ENCODE results near the gene FAM76B. TPM values are rescaled to one million over a fixed set of nuclear protein-coding genes. Genes with fewer than 3 reads are reported as not detected.

The FAM76B gene
- total RNA-seq, 8 experiments from 2014 or later = 14.4 to 53.4 (median 30.5) TPM

DNA sequence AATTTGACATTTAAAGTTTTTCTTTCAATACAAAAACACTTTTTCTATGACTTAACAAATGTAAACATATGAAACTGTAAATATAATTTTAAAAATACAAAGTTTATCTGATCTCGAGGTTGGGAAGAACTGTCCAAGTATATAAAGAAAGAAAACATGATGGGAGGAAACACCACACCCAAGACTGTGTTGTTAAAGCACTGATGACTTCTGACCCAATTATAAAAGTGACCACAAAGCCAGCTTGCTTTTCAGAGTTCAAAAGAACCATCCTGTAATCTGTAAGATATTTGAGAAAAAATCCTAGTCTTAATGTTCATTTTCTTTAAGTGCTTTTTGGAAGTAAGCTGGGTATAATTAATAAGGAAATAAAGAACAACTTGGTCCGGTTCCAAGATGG is 16.3 kb upstream of the FAM76B start:
- WGBS, 10 experiments = 88 to 100% (median 100%) methylated on average over 1 to 2 of the region's 2 CpGs
- ATAC-seq (replicated peaks in 6 of 8) = no peak
- in situ Hi-C loops (cut with MboI; ENCODE audit: low pct_unique_long_range_greater_than_20kb in 2 of 9, low sequenced_read_pairs in 9 of 9, unreplicated experiment in 9 of 9) = loop anchor here in 2 of 9 experiments (25.0 kb wide), 1 partner anchor 581 kb away; the partner anchor contains the start of genes CCDC82 (in 2 of the 2) and JRKL (in 2 of the 2)
- Histone ChIP-seq H3K27ac (no peak overlapping the region), H3K4me3 (no peak overlapping the region), H3K4me1 (replicated peaks in 1 of 2) (no peaks in the 10 kb centered on the region)

DNA sequence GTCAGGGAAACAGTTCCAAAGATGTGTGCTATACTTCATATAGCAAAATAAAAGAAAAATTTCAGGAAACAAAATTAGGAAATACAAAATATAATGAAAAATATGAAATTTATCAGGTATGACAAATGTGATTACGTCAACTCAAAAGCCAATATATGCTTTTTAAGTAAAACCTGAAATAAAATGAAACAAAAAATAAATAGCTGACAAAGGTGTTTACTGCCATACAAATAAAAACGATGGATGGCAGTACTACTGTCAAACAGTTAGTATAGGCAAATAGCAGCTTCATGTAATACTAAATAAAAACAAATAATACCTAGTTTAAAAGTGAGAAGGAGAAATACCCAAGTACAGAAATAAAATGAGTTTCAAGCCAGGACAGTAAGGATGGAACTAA is 14.4 kb upstream of the FAM76B start:
- WGBS, 10 experiments = 88 to 100% (median 98%) methylated on average over 2 of the region's 2 CpGs
- H3K27ac ChIP-seq = no peak overlapping the region
- in situ Hi-C loops (cut with MboI; ENCODE audit: low pct_unique_long_range_greater_than_20kb in 2 of 9, low sequenced_read_pairs in 9 of 9, unreplicated experiment in 9 of 9) = loop anchor here in 2 of 9 experiments (25.0 kb wide), 1 partner anchor 583 kb away; the partner anchor contains the start of genes CCDC82 (in 2 of the 2) and JRKL (in 2 of the 2)
- no peaks in the 10 kb centered on the region for H3K4me1 ChIP-seq (replicated peaks in 1 of 2)
- no peak overlapping the region for H3K4me3 ChIP-seq
- no peak for ATAC-seq (replicated peaks in 6 of 8)

DNA sequence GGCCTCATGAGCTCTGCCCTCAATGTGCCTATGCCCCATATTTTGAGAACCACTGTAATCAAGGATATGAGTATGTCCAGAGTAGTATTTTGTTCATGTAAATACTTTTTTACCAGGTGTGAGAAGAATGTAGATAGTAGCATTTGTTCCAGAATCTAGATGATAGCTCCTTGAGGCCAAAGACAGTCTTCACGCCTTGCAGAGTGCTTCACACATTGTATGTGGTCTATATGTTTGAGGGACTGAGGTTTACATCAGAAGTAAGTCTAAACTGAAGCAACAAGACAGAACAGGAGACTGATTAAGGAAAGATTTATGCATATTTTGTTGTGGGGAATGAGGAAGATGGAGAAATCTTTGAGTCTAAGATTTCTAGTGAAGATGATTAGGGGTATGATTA is 13.2 kb upstream of the FAM76B start:
- no peak for ATAC-seq (replicated peaks in 6 of 8)
- no peaks in the 10 kb centered on the region for H3K4me1 ChIP-seq (replicated peaks in 1 of 2)
- in situ Hi-C loops (cut with MboI; ENCODE audit: low pct_unique_long_range_greater_than_20kb in 2 of 9, low sequenced_read_pairs in 9 of 9, unreplicated experiment in 9 of 9) = loop anchor here in 2 of 9 experiments (25.0 kb wide), 1 partner anchor 584 kb away; the partner anchor contains the start of genes CCDC82 (in 2 of the 2) and JRKL (in 2 of the 2)
- no peak overlapping the region for H3K27ac ChIP-seq
- 100% methylated on average over 1 of the region's 1 CpG; no CpG with 5 or more reads in 5 of the 10 experiments for WGBS, 10 experiments
- H3K4me3 ChIP-seq = no peak overlapping the region

DNA sequence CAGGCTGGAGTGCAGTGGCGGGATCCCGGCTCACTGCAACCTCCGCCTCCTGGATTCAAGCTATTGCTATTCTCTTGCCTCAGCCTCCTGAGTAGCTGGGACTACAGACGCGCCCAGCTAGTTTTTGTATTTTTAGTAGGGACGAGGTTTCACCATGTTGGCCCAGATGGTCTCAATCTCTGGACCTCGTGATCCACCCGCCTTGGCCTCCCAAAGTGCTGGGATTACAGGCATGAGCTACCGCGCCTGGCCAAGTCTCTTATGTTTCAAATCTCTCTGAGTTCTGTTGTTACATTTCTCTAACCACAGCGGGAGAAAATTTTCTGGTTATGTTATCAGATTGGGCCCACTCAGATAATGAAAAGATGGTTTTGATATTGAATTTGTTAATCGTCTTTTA is 10.9 kb upstream of the FAM76B start:
- in situ Hi-C loops (cut with MboI; ENCODE audit: low pct_unique_long_range_greater_than_20kb in 2 of 9, low sequenced_read_pairs in 9 of 9, unreplicated experiment in 9 of 9) = loop anchor here in 2 of 9 experiments (25.0 kb wide), 1 partner anchor 587 kb away; the partner anchor contains the start of genes CCDC82 (in 2 of the 2) and JRKL (in 2 of the 2)
- Histone ChIP-seq H3K4me3 (no peak overlapping the region), H3K27ac (no peak overlapping the region), H3K4me1 (replicated peaks in 1 of 2) (no peaks in the 10 kb centered on the region)
- no peak for ATAC-seq (replicated peaks in 6 of 8)
- WGBS, 10 experiments = 70 to 100% (median 98%) methylated on average over 1 to 10 of the region's 12 CpGs

DNA sequence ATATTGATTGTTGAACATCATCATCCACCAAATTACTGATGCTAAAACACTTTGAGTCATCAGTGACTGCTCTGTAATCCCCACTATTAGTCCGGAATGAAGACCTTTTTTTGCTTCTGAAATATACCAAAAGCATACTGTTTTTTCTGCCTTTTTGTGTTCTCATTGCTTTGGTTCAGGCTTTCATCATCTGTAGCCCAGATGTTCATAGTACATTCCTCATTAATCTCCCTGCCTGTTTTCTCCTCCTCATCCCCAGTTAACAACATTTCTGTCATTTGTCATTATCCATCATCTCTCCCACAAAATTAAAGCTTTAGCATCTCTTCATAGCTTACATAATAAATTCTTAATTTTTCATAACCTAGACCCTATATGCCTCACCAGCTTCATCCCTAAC is 10.0 kb upstream of the FAM76B start:
- in situ Hi-C loops (cut with MboI; ENCODE audit: low pct_unique_long_range_greater_than_20kb in 2 of 9, low sequenced_read_pairs in 9 of 9, unreplicated experiment in 9 of 9) = no loop called here
- 0 to 100% (median 76%) methylated on average over 1 of the region's 1 CpG; no CpG with 5 or more reads in 2 of the 10 experiments for WGBS, 10 experiments

DNA sequence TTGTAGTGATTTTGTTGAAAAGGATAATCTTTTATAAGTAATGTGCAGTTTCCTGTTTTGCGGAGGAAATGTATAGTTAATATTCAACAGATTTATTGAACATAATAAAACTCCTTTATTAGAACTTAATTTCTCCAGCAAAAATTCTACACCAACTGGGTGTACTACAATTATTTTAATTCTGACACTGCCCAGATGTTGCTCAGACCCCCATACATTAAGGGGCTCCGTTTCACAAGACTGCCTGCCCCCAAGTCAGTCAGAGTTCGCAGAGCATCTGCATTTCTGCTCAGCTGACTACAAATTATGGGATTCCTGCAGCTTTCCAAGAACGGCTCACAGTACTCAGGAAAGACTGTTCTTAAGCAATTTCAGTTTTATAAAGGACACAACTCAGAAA is 6.9 kb upstream of the FAM76B start:
- in situ Hi-C loops (cut with MboI; ENCODE audit: low pct_unique_long_range_greater_than_20kb in 2 of 9, low sequenced_read_pairs in 9 of 9, unreplicated experiment in 9 of 9) = no loop called here
- ATAC-seq (replicated peaks in 6 of 8) = no peak
- 80 to 100% (median 95%) methylated on average over 1 to 4 of the region's 4 CpGs; no CpG with 5 or more reads in 2 of the 10 experiments for WGBS, 10 experiments
- H3K27ac ChIP-seq = no peak overlapping the region
- H3K4me1 ChIP-seq (replicated peaks in 1 of 2) = peaks cover 2 to 8% of the 10 kb centered on the region in 2 donors
- no peak overlapping the region for H3K4me3 ChIP-seq

More for the DNA sequence above, 10.0 kb upstream of the FAM76B start:
- no peak overlapping the region for H3K27ac ChIP-seq
- no peaks in the 10 kb centered on the region for H3K4me1 ChIP-seq (replicated peaks in 1 of 2)
- no peak overlapping the region for H3K4me3 ChIP-seq
- no peak for ATAC-seq (replicated peaks in 6 of 8)

DNA sequence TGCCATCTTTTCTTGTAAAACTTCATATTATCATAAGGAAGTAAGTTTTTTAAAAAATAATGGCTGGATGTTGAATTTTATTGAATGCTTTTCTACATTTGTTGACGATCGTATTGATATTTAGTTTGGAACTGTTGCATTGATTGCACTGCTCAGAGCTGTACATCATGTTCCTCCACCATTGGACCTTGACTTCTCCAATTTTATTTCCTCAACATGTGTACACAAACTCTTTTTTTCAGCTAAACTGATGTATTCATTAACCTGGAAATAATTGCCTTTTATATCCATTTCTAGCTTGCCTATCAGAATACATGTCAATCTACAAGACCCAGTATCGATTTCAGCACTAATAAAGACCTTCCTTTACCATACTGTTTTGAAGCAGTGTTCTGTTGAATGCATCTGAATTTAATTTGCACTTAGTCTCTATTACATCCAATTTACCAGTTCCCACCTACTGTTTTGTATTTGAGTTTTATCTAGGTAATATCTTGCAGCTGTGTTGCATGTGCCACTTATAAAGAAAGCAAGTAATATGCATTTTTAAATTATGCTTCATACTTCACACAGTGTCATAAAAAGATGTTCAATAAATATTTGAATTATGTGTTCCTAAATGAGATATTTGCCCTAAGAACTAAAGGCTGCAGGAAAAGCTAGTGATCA is 6.2 kb upstream of the FAM76B start:
- peaks cover 2 to 8% of the 10 kb centered on the region in 2 donors for H3K4me1 ChIP-seq (replicated peaks in 1 of 2)
- no peak for ATAC-seq (replicated peaks in 6 of 8)
- in situ Hi-C loops (cut with MboI; ENCODE audit: low pct_unique_long_range_greater_than_20kb in 2 of 9, low sequenced_read_pairs in 9 of 9, unreplicated experiment in 9 of 9) = no loop called here
- WGBS, 10 experiments = 73 to 100% (median 97%) methylated on average over 1 to 3 of the region's 3 CpGs; no CpG with 5 or more reads in 1 of the 10 experiments
- no peak overlapping the region for H3K4me3 ChIP-seq
- H3K27ac ChIP-seq = no peak overlapping the region

DNA sequence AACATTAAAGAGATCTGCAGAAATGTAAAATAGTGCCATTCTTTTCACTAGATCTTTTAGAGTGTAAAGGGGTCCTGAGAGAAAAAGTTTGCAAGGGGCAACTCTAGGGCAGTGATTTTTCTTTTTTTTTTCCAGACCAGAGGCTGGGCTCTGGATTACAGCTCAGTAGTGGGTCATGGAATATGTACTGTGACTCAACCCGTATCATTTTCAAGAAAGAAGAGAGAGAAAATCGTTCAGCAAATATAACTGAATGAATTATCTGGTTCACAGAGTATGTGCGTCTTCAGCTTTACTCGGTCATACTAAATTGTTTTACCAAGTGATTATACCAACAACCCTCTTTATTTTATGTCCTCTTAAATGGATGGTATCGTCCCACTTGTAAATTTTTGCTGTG is 4.5 kb upstream of the FAM76B start:
- 51 to 100% (median 93%) methylated on average over 1 to 5 of the region's 5 CpGs; no CpG with 5 or more reads in 1 of the 10 experiments for WGBS, 10 experiments
- ATAC-seq (replicated peaks in 6 of 8) = no peak
- peaks cover 2 to 8% of the 10 kb centered on the region in 2 donors for H3K4me1 ChIP-seq (replicated peaks in 1 of 2)
- H3K4me3 ChIP-seq = no peak overlapping the region
- H3K27ac ChIP-seq = no peak overlapping the region
- in situ Hi-C loops (cut with MboI; ENCODE audit: low pct_unique_long_range_greater_than_20kb in 2 of 9, low sequenced_read_pairs in 9 of 9, unreplicated experiment in 9 of 9) = no loop called here

DNA sequence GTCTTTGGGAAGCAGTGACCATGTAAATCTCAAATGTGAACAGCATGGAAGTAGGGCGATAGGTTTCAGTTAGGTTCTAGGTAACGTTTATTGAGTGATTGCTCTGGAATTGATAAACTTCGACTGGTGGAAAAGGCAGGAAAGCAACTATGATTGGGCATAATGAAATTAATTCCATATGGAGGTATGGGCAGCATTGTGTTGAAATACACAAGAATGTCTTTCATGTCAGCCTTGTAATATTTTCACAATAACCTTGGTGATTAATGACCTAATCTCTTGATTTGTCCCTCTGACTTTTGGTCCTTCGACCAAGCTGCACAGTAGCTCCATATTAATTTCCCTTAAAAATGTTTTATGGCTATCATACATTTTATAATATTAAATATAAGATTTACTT is 3.5 kb upstream of the FAM76B start:
- no peak overlapping the region for H3K4me3 ChIP-seq
- no peak for ATAC-seq (replicated peaks in 6 of 8)

DNA sequence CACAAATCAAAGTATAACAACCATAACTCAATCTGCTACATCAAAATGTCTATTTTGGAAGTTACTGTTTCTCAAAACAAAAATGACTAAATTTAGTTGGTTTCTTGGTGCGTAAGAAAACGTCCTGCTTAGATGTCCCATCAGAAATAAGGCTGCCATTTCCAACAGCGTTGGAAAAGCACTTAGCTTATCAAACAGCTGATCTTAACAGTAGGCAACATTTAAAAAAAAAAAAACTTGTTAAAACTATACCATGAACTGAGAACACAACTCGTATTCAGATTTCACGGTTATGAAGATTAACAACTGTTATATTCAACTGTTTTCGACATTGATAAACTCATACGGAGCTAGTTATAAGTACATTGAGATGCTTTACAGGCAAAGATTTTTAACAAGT is 3.1 kb upstream of the FAM76B start:
- 89 to 100% (median 95%) methylated on average over 5 to 7 of the region's 7 CpGs for WGBS, 10 experiments
- no peak for ATAC-seq (replicated peaks in 6 of 8)
- peaks cover 2 to 15% of the 10 kb centered on the region in 2 donors for H3K4me1 ChIP-seq (replicated peaks in 1 of 2)
- H3K27ac ChIP-seq = no peak overlapping the region
- no peak overlapping the region for H3K4me3 ChIP-seq
- in situ Hi-C loops (cut with MboI; ENCODE audit: low pct_unique_long_range_greater_than_20kb in 2 of 9, low sequenced_read_pairs in 9 of 9, unreplicated experiment in 9 of 9) = no loop called here

More for the DNA sequence above, 3.5 kb upstream of the FAM76B start:
- Histone ChIP-seq H3K27ac (no peak overlapping the region), H3K4me1 (replicated peaks in 1 of 2) (peaks cover 2 to 11% of the 10 kb centered on the region in 2 donors)
- 20 to 95% (median 83%) methylated on average over 1 to 4 of the region's 4 CpGs for WGBS, 10 experiments
- in situ Hi-C loops (cut with MboI; ENCODE audit: low pct_unique_long_range_greater_than_20kb in 2 of 9, low sequenced_read_pairs in 9 of 9, unreplicated experiment in 9 of 9) = no loop called here

DNA sequence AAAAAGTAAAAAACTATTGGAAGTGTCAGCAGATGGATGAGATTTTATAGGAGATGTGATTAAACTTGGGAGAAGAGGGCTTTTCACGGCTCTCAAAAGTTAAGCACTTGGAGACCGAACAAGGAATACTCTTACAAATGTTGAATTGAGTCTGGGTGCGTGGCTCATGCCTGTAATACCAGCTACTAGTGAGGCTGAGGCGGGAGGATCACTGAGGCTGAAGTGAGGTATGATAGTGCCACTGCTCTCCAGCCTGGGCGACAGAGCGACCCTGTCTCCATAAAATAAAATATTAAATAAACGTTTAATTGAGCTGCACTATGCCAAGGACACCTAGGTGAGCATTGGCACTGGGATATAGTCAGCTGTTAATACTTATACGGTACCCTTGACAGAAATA is 2.6 kb upstream of the FAM76B start:
- in situ Hi-C loops (cut with MboI; ENCODE audit: low pct_unique_long_range_greater_than_20kb in 2 of 9, low sequenced_read_pairs in 9 of 9, unreplicated experiment in 9 of 9) = no loop called here
- peaks cover 2 to 15% of the 10 kb centered on the region in 2 donors for H3K4me1 ChIP-seq (replicated peaks in 1 of 2)
- H3K27ac ChIP-seq = no peak overlapping the region
- no peak for ATAC-seq (replicated peaks in 6 of 8)
- WGBS, 10 experiments = 76 to 97% (median 83%) methylated on average over 3 to 8 of the region's 8 CpGs
- H3K4me3 ChIP-seq = peak overlapping the region in 3 of 5 donors; percentile 74 to 98 (median 89)

DNA sequence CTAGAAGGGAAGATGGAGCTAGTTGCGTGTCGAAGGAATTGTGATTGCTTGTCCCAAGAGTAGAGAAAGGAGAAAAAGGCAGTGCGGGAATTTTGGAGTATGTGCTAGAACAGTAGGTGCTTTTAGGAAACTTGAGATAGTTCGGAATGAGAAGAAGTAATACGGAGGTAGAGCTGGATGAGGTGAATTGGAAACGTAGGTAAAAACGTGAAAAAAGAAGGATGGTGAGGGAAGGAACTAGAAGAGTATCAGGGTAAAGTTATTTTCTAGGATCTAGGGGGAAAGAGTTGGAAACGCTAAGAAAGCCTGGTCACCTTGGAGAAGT is 2.1 kb upstream of the FAM76B start:
- in situ Hi-C loops (cut with MboI; ENCODE audit: low pct_unique_long_range_greater_than_20kb in 2 of 9, low sequenced_read_pairs in 9 of 9, unreplicated experiment in 9 of 9) = no loop called here
- no peak overlapping the region for H3K27ac ChIP-seq
- H3K4me1 ChIP-seq (replicated peaks in 1 of 2) = peaks cover 2 to 15% of the 10 kb centered on the region in 2 donors
- 10 to 90% (median 54%) methylated on average over 1 to 8 of the region's 8 CpGs for WGBS, 10 experiments
- ATAC-seq (replicated peaks in 6 of 8) = no peak
- H3K4me3 ChIP-seq = peak overlapping the region; percentile 74 to 98 (median 89)

DNA sequence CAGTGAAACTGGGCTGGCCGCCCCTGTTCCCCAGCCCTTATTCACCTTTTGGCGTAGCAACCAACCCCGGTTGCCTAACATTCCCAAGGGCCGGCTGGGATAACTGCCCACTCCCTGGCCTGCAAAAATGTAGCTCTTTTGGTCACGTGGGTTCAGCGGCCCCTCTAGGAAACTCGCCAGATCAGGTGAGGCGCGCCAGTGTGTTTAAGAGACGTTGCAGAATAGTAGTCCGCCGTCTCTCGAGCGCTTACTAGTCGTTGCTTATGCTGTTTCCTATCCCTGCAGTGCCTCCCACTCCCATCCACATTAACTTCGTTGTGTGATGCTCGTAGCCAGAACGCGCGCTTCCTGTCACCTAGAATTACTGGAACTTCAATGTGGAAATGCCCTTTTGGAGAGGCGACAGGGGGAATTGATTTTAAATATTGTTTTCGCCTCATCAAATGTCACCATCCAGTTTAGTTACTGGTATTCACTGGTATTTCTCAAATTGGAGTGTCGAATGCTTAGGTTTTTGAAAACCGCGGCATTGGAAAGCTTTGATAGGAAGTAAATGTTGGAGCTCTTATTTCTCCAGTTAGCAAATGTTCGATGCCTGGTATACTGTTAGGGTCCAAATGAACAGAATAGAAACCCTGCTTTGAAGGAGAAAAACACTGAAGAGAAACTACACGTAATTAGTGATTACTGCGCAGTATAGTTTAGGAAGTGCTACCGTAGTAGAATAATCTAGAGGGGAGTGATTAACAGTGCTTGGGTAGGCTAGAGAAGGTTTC is 1.5 kb upstream of the FAM76B start:
- Histone ChIP-seq H3K4me3 (peak overlapping the region; percentile 74 to 98 (median 89)), H3K4me1 (replicated peaks in 1 of 2) (peaks cover 2 to 15% of the 10 kb centered on the region in 2 donors), H3K27ac (peak overlapping the region; percentile 93 to 97)
- in situ Hi-C loops (cut with MboI; ENCODE audit: low pct_unique_long_range_greater_than_20kb in 2 of 9, low sequenced_read_pairs in 9 of 9, unreplicated experiment in 9 of 9) = no loop called here
- WGBS, 10 experiments = 0 to 57% (median 18%) methylated on average over 4 to 18 of the region's 29 CpGs
- peak in 3 of 8 experiments; percentile 3 to 10 (median 9) for ATAC-seq (replicated peaks in 6 of 8)
